Endothelial cell of hepatic sinusoid (primary cell): ENCODE data around the gene DSP.

Experiments used
- in situ Hi-C: cut with HindIII; loops from 2 replicates; pipeline ENCODE4 v1.10.0; 2017; ENCODE audit warnings: low sequenced_read_pairs

The DSP gene

GRCh38 chr6:7535498-7535897 is 6.0 kb upstream of the DSP start:
- in situ Hi-C loops = no loop called here

DNA sequence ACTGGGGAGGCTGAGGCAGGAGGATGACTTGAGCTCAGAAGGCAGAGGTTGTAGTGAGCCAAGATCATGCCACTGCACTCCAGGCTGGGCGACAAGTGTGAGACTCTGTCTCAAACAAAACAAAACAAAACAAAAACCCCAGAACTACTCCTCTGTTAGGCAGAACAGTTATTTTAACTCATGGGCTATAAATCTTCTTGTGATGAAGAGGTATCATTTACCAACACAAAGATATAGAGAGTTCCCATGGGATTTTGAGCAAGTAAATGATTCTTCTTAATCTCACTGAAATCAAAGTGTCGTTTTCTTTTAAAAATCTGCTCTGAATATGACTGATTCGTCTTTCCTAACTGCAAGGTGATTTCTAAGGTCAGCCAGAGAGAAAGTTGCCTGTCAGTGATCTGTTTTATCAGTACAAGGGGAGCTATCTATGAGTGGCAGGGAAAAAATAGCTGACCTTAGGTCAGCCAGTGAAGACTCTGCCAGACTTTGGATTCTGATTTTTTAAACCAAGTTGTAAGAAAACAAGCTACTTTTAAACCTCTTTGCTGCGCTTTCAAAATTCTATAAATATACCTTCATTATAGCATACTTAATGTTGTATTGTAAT is 3.8 kb upstream of the DSP start:
- in situ Hi-C loops = no loop called here

GRCh38 chr6:7538484-7538883 is 3.0 kb upstream of the DSP start:
- in situ Hi-C loops = no loop called here

DNA sequence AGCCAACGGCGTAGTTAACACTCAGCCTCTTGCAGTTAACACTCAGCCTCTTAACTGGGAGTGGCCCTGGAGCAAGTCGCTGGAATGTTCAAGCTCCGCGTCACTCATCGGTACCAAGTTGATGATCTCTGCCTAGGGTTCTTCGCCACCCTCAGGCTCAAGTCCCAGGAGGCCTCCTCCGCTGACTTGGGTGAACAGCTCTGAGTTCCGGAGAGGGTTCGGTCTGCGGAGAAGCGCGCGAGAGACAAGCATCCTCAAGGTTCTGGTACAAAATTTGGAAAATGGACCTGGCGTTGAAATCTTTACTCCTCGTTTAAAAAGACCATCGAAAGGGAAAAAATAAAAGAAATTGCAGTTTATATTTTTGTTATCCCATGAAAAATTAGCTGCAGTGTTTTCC is 876 bp upstream of the DSP start:
- in situ Hi-C loops = no loop called here

DNA sequence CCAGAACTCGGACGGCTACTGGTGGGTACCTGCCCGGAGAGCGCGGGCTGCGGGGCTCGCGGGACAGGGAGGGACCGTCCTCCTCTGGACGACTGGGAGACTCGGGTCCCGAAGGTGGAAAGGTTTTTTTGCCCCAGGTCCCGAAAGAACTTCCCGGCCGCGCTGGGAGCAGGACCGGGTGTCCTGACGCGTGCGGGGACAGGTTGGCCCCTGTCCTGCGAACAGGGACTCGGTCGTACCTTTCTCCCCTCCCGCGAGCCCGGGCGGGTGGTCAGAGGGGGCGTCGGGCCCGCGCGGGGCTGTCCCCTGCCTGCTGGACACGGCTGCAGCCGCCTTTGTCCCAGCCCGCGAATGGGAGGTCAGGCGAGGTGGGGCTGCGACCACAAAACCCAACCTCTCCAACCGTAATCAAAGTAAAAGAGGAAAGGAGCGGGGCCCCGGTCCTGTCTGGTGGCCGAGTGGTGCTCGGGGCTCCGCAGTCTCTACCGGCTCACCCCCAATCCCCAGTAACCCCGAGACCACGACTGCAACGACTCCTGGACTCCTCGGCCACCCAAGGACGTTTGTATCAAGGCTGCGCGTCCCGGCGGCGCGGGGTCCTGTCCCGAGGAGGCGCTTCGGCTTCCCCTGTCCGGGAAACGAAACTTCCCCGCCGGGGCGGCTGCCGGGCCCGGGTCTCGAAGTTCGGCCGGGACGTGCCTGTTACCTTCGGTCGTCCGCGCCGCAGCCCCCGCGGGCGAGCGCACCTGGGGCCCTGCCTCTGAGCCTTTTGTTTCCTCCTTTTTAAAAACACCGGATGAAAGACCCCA is 798 bp downstream of the DSP start:
- in situ Hi-C loops = no loop called here

DNA sequence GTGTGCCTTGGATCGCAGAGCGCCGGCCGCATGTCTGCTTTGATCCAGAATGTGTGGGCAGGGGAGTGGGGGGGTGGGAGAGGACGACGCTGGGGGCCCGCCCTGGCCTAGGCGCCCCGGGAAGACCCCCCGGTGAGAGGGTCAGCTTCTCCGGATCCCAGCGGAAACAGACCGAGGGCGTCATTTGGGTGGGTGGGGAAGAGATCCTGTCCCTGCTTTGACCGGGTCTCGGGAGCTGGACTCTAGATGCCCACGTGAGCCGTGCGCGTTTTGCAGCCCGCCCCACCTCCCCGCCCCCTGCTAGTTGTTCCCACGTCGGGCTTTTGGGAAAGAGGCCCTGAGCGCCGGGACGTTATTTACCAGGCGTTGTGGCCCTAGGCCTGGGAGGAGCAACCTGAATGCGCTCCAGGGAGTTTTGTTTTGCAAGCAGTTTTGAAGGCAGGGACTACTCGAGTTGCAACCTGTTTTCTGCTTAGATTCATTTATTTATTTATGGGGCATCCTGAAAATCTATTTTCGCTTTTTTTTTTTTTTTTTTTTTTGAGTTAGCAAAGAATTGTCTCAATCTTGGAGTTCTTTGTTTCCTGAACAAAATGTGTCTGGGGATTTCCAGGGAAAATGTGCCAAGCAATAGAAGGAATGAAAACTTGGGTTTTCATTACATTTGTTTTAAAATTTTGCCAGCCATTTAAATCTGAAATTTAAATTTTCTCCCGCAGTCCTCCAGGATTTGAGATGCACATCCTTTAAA is 1.6 kb downstream of the DSP start:
- in situ Hi-C loops = no loop called here

GRCh38 chr6:7543789-7544424 is 2.4 kb downstream of the DSP start:
- in situ Hi-C loops = no loop called here

DNA sequence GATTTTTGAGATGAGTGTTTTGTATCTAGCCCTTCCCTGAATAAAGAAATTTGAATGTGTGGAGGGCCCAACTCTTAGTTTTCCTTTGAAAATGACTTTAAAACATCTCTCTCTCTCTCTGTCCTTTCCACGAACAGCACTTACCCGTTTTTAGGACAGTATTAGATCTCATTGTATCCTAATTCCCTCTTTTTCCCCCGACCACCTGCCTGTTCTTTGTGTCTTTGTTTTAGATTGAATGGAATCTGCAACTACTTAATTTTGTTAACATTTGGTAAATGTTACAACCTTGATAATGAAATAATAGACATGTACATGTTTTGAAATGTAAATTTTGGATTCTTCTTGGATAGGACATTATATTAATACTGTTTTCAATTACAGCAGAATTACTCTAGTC is 3.1 kb downstream of the DSP start:
- in situ Hi-C loops = no loop called here

- in situ Hi-C loops = no loop called here
Observed at GRCh38 chr6:7545316-7546019, 4.0 kb downstream of the DSP start.

DNA sequence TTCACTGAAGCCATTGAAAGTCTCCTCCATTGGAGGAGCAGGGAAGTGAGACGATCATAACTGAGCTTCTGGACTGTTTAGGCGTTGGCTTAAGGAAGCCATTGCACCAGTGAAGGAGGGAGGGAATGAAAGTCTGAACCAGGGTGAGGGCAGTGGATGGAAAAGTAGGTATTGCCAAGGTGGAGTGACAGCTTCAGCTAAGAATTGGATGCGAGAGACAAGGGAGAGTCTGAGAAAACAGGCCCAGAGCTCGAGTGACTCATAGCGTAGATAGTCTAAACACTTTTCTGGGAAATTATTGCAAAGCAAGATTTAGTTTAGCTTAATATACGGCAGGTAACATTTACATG is 4.5 kb downstream of the DSP start:
- in situ Hi-C loops = no loop called here

GRCh38 chr6:7546383-7546782 is 4.9 kb downstream of the DSP start:
- in situ Hi-C loops = no loop called here

DNA sequence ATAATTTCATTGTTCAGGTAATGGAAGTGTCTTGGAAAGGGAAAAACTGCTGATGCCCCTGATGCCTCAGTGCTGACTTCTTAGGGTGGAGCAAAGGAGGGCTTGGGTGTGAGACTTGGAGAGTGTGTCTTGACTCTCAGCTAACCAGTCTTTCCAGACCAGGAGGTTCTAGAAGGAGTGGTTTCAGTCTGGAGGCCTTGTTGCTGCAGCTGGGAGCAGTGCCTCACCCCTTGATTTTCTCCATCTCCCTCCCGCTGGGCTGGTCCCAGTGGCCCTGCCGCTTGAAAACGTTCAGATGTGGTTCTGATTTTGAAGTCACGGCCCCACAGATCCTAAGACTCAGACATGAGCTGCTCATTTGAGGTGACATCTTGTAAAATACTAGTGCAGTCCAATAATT is 5.4 kb downstream of the DSP start:
- in situ Hi-C loops = no loop called here

GRCh38 chr6:7547315-7547714 is 5.8 kb downstream of the DSP start:
- in situ Hi-C loops = no loop called here

GRCh38 chr6:7550433-7550801 is 8.9 kb downstream of the DSP start:
- in situ Hi-C loops = no loop called here

GRCh38 chr6:7554533-7555275 is 13.2 kb downstream of the DSP start:
- in situ Hi-C loops = loop anchor here (5.0 kb wide), 1 partner anchor 67 kb away; no protein-coding TSS in a partner anchor

- in situ Hi-C loops = loop anchor here (5.0 kb wide), 1 partner anchor 68 kb away; no protein-coding TSS in a partner anchor
Observed at GRCh38 chr6:7555671-7556070, 14.2 kb downstream of the DSP start.

- in situ Hi-C loops = loop anchor here (5.0 kb wide), 1 partner anchor 69 kb away; no protein-coding TSS in a partner anchor
Observed at GRCh38 chr6:7556394-7557106, 15.1 kb downstream of the DSP start.

GRCh38 chr6:7557652-7558051 is 16.2 kb downstream of the DSP start:
- in situ Hi-C loops = loop anchor here (5.0 kb wide), 1 partner anchor 70 kb away; no protein-coding TSS in a partner anchor

DNA sequence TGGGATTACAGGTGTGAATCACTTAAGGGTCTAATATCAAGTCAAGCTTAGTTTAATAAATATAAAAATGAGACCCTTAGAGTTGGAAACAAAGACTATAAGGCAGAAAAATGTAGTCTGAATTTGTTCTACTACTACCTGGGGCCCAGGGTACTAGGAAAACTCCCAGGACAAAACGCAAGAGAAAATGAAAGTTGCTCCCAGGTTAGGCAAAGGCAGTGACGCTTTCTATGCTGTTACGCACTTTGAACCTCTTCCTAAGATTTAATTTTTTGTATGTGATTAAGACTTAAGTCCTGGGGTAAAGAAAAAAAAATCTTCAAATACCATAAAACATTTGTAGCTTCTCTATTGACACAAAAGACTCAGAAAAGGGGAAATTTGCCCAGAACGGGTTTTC is 17.3 kb downstream of the DSP start:
- in situ Hi-C loops = loop anchor here (5.0 kb wide), 1 partner anchor 71 kb away; no protein-coding TSS in a partner anchor
